T-helper 1 cell treated with Interleukin-12 subunit alpha and Interleukin-12 subunit beta and Interleukin-4 antibody, amounts not matched to agents 30 ng/mL and 1 ng/mL, for 36 hours (primary cell): ENCODE measurements around the gene AAMDC. TPM values are rescaled to one million over a fixed set of nuclear protein-coding genes. Genes with fewer than 3 reads are reported as not detected.
"Not testable (repeated sequence)": the region's sequence is repeated elsewhere in the genome, so short reads cannot be mapped to it uniquely, and the experiment has no call there.

Source experiments
- intact Hi-C: fragments of 100-400 bp; cut with micrococcal nuclease; formaldehyde crosslinking; loops from one replicate; pipeline ENCODE4 v1.15.1; 2024
- total RNA-seq: library from RNA; stranded (reverse); gene quantifications from 2 replicates; pipeline ENCODE4 v1.2.3, GENCODE V29; 2022

The AAMDC gene
- total RNA-seq, 1 donor from 2014 or later = 5.9 TPM

DNA sequence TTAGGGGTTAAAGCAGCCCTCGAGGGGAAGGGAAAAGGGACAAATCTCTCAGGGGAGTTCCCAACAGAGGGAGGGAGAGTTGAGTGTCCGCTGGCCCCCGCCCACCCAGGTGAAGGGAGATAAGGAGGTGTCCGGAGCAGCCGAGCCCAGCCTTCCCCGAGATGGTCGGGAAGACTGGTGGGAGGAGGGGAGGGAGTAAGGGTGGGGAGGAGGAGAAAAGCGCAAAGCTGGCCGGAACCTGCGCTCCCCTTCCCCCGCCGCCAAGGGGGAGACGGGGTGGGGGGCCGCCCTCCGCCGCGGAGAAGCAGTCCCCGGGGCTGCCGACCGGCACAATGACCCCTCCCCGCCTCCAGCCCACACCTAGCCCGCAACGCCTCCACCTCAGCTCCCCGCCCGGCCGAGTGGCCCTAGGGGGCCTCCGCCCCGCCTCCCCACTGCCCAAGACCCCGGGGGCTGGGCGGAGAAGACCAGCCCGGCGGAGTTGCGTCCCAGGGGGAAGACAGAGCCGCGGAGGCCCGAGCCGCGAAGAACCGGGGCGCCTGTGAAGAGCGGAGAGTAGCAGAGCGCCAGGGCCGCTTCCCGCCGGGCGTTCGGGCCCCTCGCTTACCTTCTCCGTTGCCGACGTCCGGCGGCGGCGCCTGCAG lies 901 bp upstream of the AAMDC start:
- intact Hi-C loops = loop anchor here (1.0 to 5.0 kb wide), 15 partner anchors 44 to 1439 kb away; partner anchors contain the start of genes ACER3, CLNS1A, GAB2 and GVQW3

DNA sequence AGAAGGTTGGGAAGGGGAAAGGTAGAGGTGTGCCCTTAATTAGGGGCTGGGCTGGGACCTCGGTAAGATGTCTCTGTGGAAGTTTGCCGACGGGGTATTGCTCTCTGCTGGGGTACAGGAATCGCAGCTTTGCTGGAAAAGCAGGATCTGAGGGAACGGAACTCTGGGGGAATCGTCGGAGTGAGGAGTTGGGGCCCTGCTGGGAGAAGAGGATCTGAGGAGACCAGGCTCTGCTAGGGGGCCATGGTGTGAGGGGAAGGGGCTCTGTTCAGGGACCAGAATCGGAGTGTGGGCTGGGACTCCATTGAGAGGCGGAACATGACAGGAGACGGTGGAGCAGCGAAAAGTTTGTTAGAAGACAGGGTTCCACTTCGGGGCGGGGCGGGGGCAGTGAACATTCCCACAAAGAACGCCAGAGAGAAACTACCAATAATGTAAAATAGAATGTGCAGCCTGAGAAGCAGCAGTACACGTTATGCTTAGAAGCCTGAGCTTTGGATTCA lies 456 bp downstream of the AAMDC start:
- intact Hi-C loops = loop anchor here (1.0 to 2.0 kb wide), 9 partner anchors 173 to 1441 kb away; partner anchors contain the start of genes ACER3, ALG8, GAB2 and GVQW3

DNA sequence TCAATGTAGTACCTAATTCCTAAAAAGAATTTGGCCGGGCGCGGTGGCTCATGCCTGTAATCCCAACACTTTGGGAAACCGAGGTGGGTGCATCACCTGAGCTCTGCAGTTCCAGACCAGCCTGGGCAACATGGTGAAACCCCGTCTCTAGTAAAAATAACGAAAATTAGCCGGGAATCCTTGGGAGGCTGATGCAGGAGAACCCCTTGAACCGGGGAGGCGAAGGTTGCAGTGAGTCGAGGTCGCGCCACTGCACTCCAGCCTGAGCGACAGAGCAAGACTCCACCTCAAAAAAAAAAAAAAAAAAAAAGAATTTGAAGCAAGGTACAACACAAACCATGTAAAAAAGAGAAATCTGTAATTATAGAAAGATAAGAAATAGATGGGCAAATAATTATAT lies 1.2 kb downstream of the AAMDC start:
- intact Hi-C loops = not testable (repeated sequence)

DNA sequence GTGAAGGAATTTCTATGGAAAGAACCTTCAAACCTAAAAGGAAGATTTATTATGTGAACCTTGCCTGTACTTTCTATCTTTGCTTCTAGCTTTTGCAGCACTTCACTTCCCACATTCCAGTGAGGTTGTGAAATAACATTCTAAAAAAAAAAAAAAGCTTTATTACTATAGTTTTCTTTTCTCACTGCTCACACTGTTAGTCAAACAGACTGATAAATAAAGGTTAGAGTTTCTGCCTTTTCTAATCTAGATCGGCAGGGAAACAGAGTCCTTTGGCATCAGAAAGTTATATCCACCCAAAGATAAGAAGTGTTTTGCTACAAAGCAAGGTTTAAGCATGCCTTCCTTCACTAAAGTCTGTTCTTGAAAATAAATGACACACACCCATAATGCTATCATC lies 2.8 kb downstream of the AAMDC start:
- intact Hi-C loops = no loop called here

DNA sequence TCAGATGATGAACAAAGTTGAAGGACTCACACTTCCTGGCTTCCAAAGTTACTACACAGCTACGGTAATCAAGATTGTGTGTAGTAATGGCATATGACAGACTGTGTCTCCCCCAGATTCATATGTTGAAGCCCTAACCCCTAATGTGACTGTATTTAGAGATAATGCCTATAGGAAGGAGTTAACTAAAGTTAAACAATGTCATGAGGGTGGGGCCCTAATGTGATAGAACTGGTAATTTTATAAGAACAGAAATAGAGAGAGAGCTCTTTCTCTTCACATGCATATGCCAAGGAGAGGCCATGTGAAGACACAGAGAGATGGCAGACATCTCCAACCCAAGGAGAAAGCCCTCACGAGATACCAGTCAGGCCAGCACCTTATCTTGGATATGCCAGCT lies 8.0 kb downstream of the AAMDC start:
- intact Hi-C loops = no loop called here

DNA sequence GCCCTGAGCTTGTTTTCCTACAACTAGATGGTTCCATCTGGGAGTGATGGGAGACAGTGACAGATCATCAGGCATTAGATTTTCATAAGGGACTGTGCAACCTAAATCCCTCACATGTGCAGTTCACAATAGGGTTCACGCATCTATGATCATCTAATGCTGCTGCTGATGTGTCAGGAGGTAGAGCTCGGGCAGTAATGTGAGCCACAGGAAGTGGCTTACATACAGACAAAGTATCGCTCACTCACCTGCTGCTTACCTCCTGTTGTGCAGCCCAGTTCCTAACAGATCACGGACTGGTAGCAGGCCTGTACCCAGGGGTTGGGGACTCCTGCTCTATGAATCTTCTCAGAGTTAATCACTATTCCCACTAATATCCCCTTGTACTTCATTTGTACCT lies 12.4 kb downstream of the AAMDC start:
- intact Hi-C loops = no loop called here

DNA sequence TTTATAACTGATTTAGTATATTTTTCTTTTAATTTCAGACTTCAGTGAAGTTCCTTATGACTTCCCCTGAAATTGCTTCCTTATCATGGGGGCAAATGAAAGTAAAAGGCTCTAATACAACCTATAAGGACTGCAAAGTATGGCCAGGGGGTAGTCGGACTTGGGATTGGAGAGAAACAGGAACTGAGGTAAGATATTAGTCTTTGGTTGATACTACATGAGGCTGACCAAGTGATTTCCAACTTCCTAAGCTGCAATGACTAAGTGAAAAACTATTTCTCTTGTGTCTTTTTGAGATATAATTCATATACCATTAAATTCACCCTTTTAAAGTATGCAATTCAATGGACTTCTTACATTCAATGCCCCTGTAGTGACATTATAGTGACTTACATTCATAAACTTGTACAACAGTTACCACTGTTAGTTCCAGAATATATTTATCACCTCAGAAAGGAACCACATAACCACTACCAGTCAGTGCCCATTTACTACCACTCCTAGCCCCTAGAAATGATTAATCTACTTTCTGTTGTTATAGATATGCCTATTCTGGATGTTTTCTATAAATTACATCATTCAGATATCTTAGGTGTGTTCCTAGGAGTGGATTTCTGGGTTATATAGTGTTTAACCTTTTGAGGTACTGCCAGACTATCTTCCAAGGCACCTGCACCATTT lies 21.6 kb downstream of the AAMDC start:
- intact Hi-C loops = no loop called here

DNA sequence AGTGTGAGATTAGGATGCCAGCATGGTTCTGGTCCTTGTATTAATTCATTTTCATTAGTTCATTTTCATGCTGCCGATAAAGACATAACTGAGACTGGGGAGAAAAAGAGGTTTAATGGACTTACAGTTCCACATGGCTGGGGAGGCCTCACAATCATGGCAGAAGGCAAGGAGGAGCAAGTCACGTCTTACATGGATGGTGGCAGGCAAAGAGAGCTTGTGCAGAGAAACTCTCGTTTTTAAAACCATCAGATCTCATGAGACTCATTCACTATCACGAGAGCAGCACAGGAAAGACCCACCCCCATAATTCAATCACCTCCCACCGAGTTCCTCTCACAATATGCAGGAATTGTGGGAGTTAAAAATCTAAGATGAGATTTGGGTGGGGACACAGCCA lies 22.8 kb downstream of the AAMDC start:
- intact Hi-C loops = not testable (repeated sequence)

DNA sequence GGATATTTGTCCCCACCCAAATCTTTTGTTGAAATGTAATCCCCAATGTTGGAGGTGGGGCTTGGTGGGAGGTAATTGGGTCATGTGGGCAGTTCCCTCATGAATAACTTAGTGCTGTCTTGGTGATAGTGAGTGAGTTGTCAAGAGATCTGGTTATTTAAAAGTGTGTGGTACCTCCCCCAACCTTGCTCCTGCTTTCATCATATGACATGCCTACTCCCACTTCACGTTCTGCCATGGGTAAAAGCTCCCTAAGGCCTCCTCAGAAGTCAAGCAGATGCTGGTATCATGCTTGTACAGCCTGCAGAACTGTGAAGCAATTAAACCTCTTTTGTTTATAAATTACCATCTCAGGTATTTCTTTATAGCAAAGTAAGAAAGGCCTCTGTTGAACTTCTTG lies 30.6 kb downstream of the AAMDC start:
- intact Hi-C loops = no loop called here

DNA sequence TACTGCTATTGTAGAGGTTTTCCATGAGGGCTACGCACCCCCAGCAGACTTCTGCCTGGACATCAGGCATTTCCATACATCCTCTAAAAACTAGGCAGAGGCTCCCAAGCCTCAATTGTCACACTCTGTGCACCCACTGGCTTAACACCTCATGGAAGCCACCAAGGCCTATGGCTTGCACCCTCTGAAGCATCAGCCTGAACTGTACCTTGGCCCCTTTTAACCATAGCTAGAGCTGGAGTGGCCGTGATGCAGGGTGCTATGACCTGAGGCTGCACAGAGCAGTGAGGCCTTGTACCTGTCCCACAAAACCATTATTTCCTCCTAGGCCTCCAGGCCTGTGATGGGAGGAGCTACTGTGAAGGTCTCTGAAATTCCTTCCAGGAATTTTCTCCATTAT lies 33.9 kb downstream of the AAMDC start:
- intact Hi-C loops = no loop called here

DNA sequence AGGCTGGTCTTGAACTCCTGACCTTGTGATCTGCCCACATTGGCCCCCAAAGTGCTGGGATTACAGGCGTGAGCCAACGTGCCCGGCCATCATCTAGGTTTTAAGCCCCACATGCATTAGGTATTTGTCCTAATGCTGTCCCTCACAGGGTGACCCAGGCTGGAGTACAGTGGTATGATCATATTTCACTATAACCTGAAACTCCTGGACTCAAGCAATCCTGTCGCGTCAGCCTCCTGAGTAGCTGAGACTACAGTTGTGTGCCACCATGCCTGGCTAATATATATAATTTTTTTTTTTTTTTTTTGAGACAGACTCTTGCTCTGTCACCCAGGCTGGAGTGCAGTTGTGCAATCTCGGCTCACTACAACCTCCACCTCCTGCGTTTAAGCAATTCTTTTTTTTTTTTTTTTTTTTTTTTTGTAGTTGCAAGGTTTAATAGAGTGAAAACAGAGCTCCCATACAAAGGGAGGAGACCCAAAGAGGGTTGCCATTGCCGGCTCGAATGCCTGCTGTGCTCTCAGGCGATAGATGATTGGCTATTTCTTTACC lies 37.0 kb downstream of the AAMDC start:
- intact Hi-C loops = not testable (repeated sequence)

DNA sequence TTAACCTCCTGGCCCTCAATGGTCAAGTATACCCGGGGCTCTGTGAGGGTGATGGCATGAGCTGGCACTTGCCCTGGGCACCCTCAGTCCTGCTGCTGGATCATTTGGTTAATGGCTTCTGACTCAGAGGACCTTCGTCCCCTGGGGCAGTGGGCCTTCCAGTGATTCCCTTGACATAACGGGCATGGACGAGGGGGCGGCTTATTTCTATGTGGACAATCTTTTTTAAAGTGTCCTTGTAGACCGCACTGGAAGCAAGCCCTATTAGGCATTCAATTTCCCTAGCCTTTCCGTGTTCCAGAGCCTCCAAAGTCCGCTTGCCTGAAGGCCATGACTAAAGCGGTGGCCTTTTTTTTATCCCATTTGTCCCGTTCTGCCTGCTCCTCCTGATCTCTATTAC lies 40.5 kb downstream of the AAMDC start:
- intact Hi-C loops = not testable (repeated sequence)

DNA sequence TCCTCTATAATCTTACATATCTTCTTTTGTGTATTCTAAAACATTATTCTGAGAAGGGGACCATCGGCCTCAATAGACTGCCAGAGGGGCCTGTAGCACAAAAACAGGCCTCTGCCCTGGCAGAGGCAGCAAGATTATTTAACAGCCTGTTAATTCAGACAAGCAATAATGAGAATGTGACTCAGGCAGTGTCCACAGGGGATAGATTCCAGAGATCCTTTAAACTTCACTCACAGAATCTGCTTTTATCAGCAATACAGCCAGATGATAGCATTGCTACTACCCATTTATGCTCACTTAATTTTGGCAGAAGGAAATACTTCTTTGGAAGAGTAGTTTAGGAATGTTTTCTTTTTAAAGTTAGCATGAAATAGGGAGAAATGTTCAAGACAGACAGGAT lies 44.9 kb downstream of the AAMDC start:
- intact Hi-C loops = no loop called here

DNA sequence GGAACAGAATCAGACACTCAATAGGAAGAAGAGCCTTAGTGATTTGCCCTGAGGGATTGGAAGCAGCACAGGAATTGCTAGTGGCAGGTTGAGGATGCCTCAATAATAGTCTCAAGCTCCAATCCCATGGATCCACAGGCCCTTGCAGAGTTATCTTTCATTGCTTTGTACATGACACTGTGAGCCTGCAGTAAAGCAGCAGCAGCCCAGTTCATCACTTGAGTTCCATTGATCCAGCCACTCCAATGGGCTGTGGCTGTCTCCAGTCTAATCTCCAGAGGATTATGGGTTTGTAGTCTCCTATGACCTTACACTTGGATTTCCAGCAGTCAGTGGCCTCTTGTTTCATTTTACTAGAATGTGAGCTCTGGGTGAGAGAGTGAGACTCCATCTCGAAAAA lies 45.4 kb downstream of the AAMDC start:
- intact Hi-C loops = no loop called here

DNA sequence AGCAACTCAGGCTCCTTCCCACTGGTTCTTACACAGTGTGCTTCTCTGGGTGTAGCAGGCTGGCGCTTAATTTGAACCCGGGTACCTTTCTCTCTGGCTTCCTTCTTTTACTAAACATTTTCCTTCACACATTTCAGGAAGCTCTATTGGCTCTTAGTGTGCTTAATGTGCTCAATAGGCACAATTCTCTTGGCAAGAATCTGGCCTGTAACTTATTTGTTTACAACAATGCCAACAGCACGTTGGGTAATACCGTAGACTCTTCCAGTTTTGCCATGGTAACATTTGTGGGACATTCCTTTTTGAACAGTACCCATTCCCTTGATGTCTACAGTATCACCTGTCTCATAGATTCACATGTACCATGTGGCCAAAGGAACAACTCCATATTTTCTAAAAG lies 47.8 kb downstream of the AAMDC start:
- intact Hi-C loops = no loop called here

DNA sequence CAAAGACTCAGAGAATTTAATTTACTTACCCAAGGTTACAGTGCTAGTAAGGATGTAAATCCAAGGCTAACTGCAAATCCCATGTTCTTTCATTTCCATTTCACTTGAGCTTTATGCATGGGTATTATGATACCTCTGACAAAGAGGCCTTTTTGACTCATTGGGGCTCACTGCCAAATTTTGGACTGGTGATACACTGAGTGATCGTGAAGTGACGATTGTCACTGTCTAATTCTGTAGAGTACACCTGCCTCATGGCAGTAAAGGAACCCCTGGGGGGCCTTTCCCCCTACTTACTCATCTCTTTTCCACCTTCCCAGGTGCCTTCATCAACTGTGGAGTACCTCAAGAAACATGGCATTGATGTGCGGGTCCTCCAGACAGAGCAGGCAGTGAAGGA lies 50.9 kb downstream of the AAMDC start:
- intact Hi-C loops = no loop called here

DNA sequence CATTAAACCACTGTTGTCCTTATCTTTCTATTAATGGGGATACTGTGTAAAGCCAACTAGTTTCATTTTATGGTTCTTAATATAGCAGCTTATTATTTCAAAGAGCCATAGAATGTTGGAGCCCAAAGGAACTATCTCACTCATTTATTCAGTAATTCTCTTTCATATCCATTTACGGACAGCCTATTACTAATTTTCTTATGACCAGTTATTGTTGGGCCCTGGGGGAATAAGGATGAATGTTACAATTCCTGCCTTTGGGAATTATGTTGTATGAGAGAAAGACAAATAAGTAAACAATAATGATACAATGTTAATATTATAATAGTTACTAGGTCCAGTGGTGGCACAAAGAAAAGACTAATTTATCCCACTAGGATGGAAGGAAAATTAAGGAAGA lies 52.4 kb downstream of the AAMDC start:
- intact Hi-C loops = no loop called here

DNA sequence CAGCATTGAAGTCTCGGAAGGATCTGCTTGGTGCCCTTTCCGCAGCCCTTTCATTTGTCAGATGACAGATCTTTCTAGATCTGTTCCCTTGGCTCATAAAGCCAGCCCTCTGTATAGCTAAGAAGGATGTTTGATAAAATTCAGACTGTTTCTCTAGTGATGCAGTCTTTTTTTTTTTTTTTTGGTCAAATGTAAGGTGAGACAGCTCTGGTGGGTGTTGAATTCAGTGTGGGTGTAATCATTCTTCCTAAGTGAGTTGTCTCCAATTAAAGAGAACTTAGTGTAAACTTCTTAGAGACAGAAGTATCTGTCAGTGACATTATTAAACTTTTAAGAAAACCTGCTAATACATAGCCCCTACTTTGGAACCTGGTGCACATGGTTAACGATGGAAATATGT lies 53.3 kb downstream of the AAMDC start:
- intact Hi-C loops = no loop called here

DNA sequence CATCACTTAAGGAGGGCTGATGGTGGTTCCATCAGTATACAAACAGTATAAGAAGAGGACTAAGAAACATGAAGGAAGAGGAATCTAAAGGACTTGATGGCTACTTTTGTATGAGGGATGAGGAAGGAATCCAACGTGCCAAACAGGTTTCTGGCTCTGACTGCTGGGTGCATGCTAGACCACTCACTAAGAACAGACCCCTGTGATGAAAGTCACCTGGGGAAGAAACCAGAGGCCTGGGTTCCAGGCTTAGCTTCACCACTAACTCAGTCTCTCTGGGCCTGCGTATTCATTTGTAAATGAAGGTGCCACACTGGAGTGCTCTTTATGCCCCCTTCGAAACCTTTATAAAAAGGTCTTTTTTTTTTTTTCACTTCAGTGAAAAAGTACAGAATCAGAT lies 55.1 kb downstream of the AAMDC start:
- intact Hi-C loops = no loop called here

DNA sequence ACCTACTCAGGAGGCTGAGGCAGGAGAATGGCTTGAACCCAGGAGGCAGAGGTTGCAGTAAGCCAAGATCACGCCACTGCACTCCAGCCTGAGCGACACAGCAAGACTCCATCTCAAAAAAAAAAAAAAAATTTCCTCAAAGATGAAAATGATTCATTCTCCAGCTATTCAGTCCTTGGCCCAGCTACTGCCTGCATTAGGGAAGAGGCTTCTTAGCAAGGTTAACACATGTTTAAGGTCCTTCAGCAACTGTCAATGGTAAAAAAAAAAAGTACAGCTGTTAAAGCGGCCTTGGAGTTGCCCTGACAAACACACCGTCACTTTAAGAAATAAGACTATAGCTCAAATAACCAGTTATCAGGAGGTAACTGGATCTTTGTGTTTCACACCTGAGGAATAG lies 57.3 kb downstream of the AAMDC start:
- intact Hi-C loops = not testable (repeated sequence)

DNA sequence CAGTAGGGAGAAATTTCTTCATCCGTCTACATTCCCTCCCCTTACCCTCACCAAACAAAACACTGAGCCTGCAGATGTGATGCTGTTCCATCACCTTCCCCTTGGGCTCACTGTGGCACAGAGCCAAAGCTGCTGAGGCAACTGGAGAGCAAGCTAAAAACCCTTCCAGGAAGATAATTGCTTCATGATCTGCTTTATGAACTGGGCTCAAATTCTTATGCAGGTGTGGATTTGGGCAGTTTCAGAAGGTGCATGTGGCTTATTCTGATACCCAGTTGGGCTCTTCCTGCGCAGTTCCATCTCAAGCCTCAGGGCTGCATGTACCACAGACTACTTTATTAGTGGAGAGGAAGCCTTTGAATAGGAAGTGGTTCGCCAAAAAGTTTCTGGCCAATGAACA lies 58.3 kb downstream of the AAMDC start:
- intact Hi-C loops = no loop called here

DNA sequence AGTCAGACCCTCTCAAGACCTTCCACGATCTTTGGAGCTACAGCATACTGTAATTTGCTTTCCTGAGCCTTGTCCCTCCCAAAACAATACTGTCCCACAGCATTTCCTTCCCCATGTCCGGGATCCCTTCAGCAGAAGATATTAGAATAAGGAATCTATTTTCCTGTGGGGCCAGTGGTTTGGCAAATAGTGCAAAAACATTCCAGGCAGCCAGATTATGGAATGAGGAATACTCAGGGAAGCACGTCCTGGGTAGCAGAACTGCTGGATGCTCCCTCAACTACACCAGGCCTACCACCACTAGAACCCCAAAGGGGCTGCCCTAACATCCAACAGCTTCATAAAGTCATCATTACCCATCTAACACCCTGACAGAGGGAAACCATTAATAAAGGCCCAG lies 61.5 kb downstream of the AAMDC start:
- intact Hi-C loops = no loop called here

DNA sequence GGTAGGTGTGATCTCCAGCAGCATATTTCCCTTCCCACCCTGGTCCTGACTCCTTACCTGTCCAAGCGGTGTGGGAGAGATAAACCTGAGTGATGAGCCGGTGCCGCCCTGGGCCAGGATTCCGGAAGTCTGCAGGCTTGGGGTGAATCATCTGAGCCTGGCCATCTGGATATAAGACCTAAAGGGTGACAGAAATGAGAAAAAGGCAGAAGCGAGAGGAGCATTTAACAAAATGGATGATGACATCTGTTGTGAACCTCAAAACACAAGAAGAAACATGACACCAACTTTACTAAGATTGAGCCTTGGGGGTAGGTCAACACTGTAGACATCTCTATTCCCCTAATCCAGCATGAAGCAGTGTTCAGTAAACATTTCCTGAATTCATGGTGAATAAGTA lies 62.8 kb downstream of the AAMDC start:
- intact Hi-C loops = no loop called here
